HepG2 (cell line): ENCODE measurements around the gene MRPL51. TPM values are rescaled to one million over a fixed set of nuclear protein-coding genes. Genes with fewer than 3 reads are reported as not detected.

Experiments used
- CBX1 ChIP-seq: IDR thresholded peaks from one replicate; pipeline ENCODE4 v1.6.1; 2016; ENCODE audit warnings: antibody characterized with exemption, low read depth
- CEBPG ChIP-seq: IDR thresholded peaks from 2 replicates; pipeline ENCODE4 v1.6.1; 2016
- ELF1 ChIP-seq: sonication (generic); formaldehyde crosslinking; IDR thresholded peaks from 2 replicates; pipeline ENCODE4 v1.4.0; 2020; ENCODE audit warnings: missing genetic modification reagents
- HMGXB3 ChIP-seq: sonication (generic); formaldehyde crosslinking; IDR thresholded peaks from 2 replicates; pipeline ENCODE4 v1.4.0; 2020; ENCODE audit warnings: missing genetic modification reagents, borderline replicate concordance
- MXD4 ChIP-seq: IDR thresholded peaks from 2 replicates; pipeline ENCODE4 v1.6.1; 2016; ENCODE audit warnings: mild to moderate bottlenecking, missing biosample characterization, missing genetic modification reagents
- NCOR1 ChIP-seq: fragments of 200-600 bp; sonication (generic); IDR thresholded peaks from 2 replicates; pipeline ENCODE4 v1.7.0; 2017; ENCODE audit warnings: antibody characterized with exemption, low read length, borderline replicate concordance
- NFRKB ChIP-seq: fragments of 450-650 bp; IDR thresholded peaks from 2 replicates; pipeline ENCODE4 v1.6.1; 2017
- NR1H2 ChIP-seq: sonication (generic); formaldehyde crosslinking; IDR thresholded peaks from 2 replicates; pipeline ENCODE4 v1.8.1; 2022; ENCODE audit warnings: low read depth, missing genetic modification reagents, borderline replicate concordance
- NR2F1 ChIP-seq, 2 experiments: fragments of 450-650 bp in 1 of 2; formaldehyde crosslinking in 1 of 2; IDR thresholded peaks; 2 replicates each; pipeline versions ENCODE4 v1.5.0 to v1.6.1; 2016 to 2020; ENCODE audit warnings: mild to moderate bottlenecking in 1 of 2, missing compliant biosample characterization in 1 of 2, missing genetic modification reagents in 1 of 2, moderate library complexity in 1 of 2
- NRL ChIP-seq: sonication (generic); formaldehyde crosslinking; IDR thresholded peaks from 2 replicates; pipeline ENCODE4 v1.5.0; 2020; ENCODE audit warnings: missing genetic modification reagents, mild to moderate bottlenecking, moderate library complexity, borderline replicate concordance
- THAP8 ChIP-seq: sonication (generic); formaldehyde crosslinking; IDR thresholded peaks from 2 replicates; pipeline ENCODE4 v1.5.1; 2020; ENCODE audit warnings: missing genetic modification reagents, mild to moderate bottlenecking, borderline replicate concordance
- ZFP91 ChIP-seq: sonication (generic); formaldehyde crosslinking; IDR thresholded peaks from 2 replicates; pipeline ENCODE4 v1.9.0; 2022; ENCODE audit warnings: missing genetic modification reagents, mild to moderate bottlenecking, borderline replicate concordance
- ZFY ChIP-seq: sonication (generic); formaldehyde crosslinking; IDR thresholded peaks from 2 replicates; pipeline ENCODE4 v1.4.0; 2020; ENCODE audit warnings: missing genetic modification reagents
- ZMYM2 ChIP-seq: sonication (generic); formaldehyde crosslinking; IDR thresholded peaks from 2 replicates; pipeline ENCODE4 v1.8.0; 2022; ENCODE audit warnings: mild to moderate bottlenecking, missing genetic modification reagents
- ZNF138 ChIP-seq: sonication (generic); formaldehyde crosslinking; IDR thresholded peaks from 2 replicates; pipeline ENCODE4 v1.5.0; 2020; ENCODE audit warnings: mild to moderate bottlenecking, low read depth, missing genetic modification reagents
- ZNF143 ChIP-seq: sonication (generic); formaldehyde crosslinking; IDR thresholded peaks from 2 replicates; pipeline ENCODE4 v1.4.0; 2020; ENCODE audit warnings: missing genetic modification reagents
- ZNF232 ChIP-seq: sonication (generic); formaldehyde crosslinking; IDR thresholded peaks from 2 replicates; pipeline ENCODE4 v1.4.0; 2020; ENCODE audit warnings: missing genetic modification reagents, borderline replicate concordance
- ZNF333 ChIP-seq: sonication (generic); formaldehyde crosslinking; IDR thresholded peaks from 2 replicates; pipeline ENCODE4 v1.4.0; 2020; ENCODE audit warnings: mild to moderate bottlenecking, missing genetic modification reagents, borderline replicate concordance
- ZNF549 ChIP-seq: sonication (generic); formaldehyde crosslinking; IDR thresholded peaks from 2 replicates; pipeline ENCODE4 v1.5.0; 2020; ENCODE audit warnings: missing genetic modification reagents
- ZNF564 ChIP-seq: sonication (generic); formaldehyde crosslinking; IDR thresholded peaks from 2 replicates; pipeline ENCODE4 v1.8.1; 2023; ENCODE audit warnings: mild to moderate bottlenecking, missing genetic modification reagents
- ZNF670 ChIP-seq: sonication (generic); formaldehyde crosslinking; IDR thresholded peaks from 2 replicates; pipeline ENCODE4 v1.8.0; 2022; ENCODE audit warnings: mild to moderate bottlenecking, missing genetic modification reagents, borderline replicate concordance
- ZNF775 ChIP-seq: sonication (generic); formaldehyde crosslinking; IDR thresholded peaks from 2 replicates; pipeline ENCODE4 v1.4.0; 2020; ENCODE audit warnings: missing genetic modification reagents, mild to moderate bottlenecking, moderate library complexity, borderline replicate concordance
- ZNF777 ChIP-seq: sonication (generic); formaldehyde crosslinking; IDR thresholded peaks from 2 replicates; pipeline ENCODE4 v1.4.0; 2020; ENCODE audit warnings: missing genetic modification reagents
- ZNF883 ChIP-seq: sonication (generic); formaldehyde crosslinking; IDR thresholded peaks from 2 replicates; pipeline ENCODE4 v1.5.1; 2020; ENCODE audit warnings: mild to moderate bottlenecking, missing genetic modification reagents; ENCODE audit errors: not compliant biosample characterization
- polyA plus RNA-seq, 8 experiments: library from polyadenylated mRNA; depleted of rRNA in 3 of 8; stranded (reverse) in 7 of 8; unstranded in 1 of 8; fragments of >200 nt; fragmentation: Illumina TruSeq in 4 of 8; extraction: Trizol in 4 of 8; gene quantifications; 2 replicates each; pipeline versions ENCODE4 v1.2.1 to v1.2.3, GENCODE V29; 2011 to 2016; ENCODE audit warnings: low read depth in 4 of 8, missing spikeins in 1 of 8, mixed read lengths in 1 of 8; ENCODE audit not compliant: insufficient read depth in 1 of 8
- total RNA-seq, 5 experiments: library from RNA; depleted of rRNA; stranded (reverse); fragments of >200 nt; fragmentation: Illumina TruSeq; extraction: Trizol; gene quantifications; 2 replicates each; pipeline ENCODE4 v1.2.3, GENCODE V29; 2016; ENCODE audit warnings: low read depth in 1 of 5

Gene MRPL51
- total and polyA plus RNA-seq, 2 of the 13 experiments (the other 11 are each of a cell fraction or from before 2014, with no cell fraction given), result 64.8 to 278 TPM

GRCh38 chr12:6451348-6452244 lies 41.5 kb downstream of the MRPL51 start, which contains the start of gene TAPBPL (continued):
- TF ChIP-seq ZFP91 (peak; percentile 78; the same call in 1 of the 2 replicates), NR2F1 (CRISPR knock-in tag; IDR thresholded peaks at IDR 0.05) (no peak; a peak in 1 of 4 replicates), ZNF143 (no peak), CBX1 (no peak), ZFY (peak; percentile 83), ZNF333 (CRISPR knock-in tag) (no peak; the same call in 1 of the 2 replicates), ZNF564 (CRISPR knock-in tag) (peak; percentile 49; the same call in 1 of the 2 replicates), ZNF777 (0 out of 2 replicates have a peak, but pooled peaks have one; percentile 26), THAP8 (CRISPR knock-in tag) (no peak), ZNF775 (CRISPR knock-in tag) (peak; percentile 64; the same call in 1 of the 2 replicates), NR1H2 (CRISPR knock-in tag) (no peak), ZMYM2 (no peak), MXD4 (no peak; the same call in 1 of the 2 replicates), ZNF138 (CRISPR knock-in tag) (0 out of 2 replicates have a peak, but pooled peaks have one; percentile 59), ELF1 (CRISPR knock-in tag) (peak; percentile 71; the same call in 1 of the 2 replicates), NRL (CRISPR knock-in tag) (no peak), ZNF883 (CRISPR knock-in tag) (no peak), ZNF670 (no peak), ZNF549 (CRISPR knock-in tag) (no peak), HMGXB3 (CRISPR knock-in tag) (no peak), NFRKB (no peak), NCOR1 (no peak), CEBPG (peak; percentile 10; the same call in 1 of the 2 replicates), ZNF232 (CRISPR knock-in tag) (peak; percentile 72; the same call in 1 of the 2 replicates)
